SK-N-SH (cell line): ENCODE data around the gene PHC2. TPM values are rescaled to one million over a fixed set of nuclear protein-coding genes. Genes with fewer than 3 reads are reported as not detected.

Source experiments
- CTCF ChIA-PET: fragments of 300-600, 350-600 bp; formaldehyde crosslinking; extraction: SDS; loops from one replicate; lab custom pipeline; 2021; lab: Yijun Ruan, JAX
- POLR2A ChIA-PET: fragments of 350-600 bp; sonication (Branson Sonifier 250); formaldehyde crosslinking; extraction: SDS; loops from one replicate; lab custom pipeline; 2020; ENCODE audit warnings: antibody characterized with exemption, inconsistent platforms; lab: Yijun Ruan, JAX
- DNase-seq: peaks from one replicate; pipeline ENCODE4 v3.0.0; 2012
- H2AFZ ChIP-seq: fragments of 200-600 bp; sonication (generic); 2 replicates; pipeline ENCODE4 v1.8.1; 2016; ENCODE audit warnings: antibody characterized with exemption, mild to moderate bottlenecking, low read depth
- H3F3A ChIP-seq: fragments of 200-600 bp; sonication (generic); replicated peaks from 2 replicates; pipeline ENCODE3; 2016; ENCODE audit warnings: antibody characterized with exemption, mild to moderate bottlenecking; ENCODE audit not compliant: insufficient read depth
- H3K27ac ChIP-seq, 2 experiments: fragments of 200-500 bp in 1 of 2; fragments of 200-600 bp in 1 of 2; sonication (Bioruptor generic) in 1 of 2; sonication (generic), shearing (Covaris generic) in 1 of 2; 2 replicates each; pipeline versions ENCODE4 v1.5.1 to v1.6.1; 2014 to 2016; ENCODE audit warnings: low read depth in 2 of 2, inconsistent platforms in 1 of 2, low read length in 1 of 2, mild to moderate bottlenecking in 1 of 2, mixed read lengths in 1 of 2
- H3K27me3 ChIP-seq: fragments of 200-600 bp; sonication (generic), shearing (Covaris generic); 2 replicates; pipeline ENCODE4 v1.6.1; 2016; ENCODE audit warnings: mixed run types; ENCODE audit not compliant: insufficient read depth
- H3K36me3 ChIP-seq, 2 experiments: fragments of 200-500 bp in 1 of 2; fragments of 200-600 bp in 1 of 2; sonication (Bioruptor generic) in 1 of 2; sonication (generic) in 1 of 2; replicated peaks in 1 of 2; 2 replicates each; pipeline versions ENCODE3 to v1.5.1; 2014 to 2016; ENCODE audit warnings: low read length in 1 of 2, mild to moderate bottlenecking in 1 of 2; ENCODE audit not compliant: insufficient read depth in 2 of 2, control insufficient read depth in 1 of 2
- H3K4me1 ChIP-seq, 2 experiments: fragments of 200-500 bp in 1 of 2; fragments of 200-600 bp in 1 of 2; sonication (Bioruptor generic) in 1 of 2; sonication (generic), shearing (Covaris generic) in 1 of 2; 2 replicates each; pipeline versions ENCODE4 v1.5.1 to v1.6.1; 2014 to 2016; ENCODE audit warnings: low read depth in 1 of 2, low read length in 1 of 2, mixed run types in 1 of 2; ENCODE audit not compliant: insufficient read depth in 2 of 2, control insufficient read depth in 1 of 2
- H3K4me2 ChIP-seq: fragments of 200-600 bp; sonication (generic), shearing (Covaris generic); 2 replicates; pipeline ENCODE4 v1.6.1; 2017; ENCODE audit warnings: mixed run types
- H3K4me3 ChIP-seq, 2 experiments: fragments of 200-500 bp in 1 of 2; fragments of 200-600 bp in 1 of 2; sonication (Bioruptor generic) in 1 of 2; sonication (generic), shearing (Covaris generic) in 1 of 2; 2 replicates each; pipeline versions ENCODE4 v1.5.1 to v1.8.1; 2014 to 2016; ENCODE audit warnings: low read depth in 2 of 2, inconsistent platforms in 1 of 2, low read length in 1 of 2, mild to moderate bottlenecking in 1 of 2, mixed read lengths in 1 of 2, moderate library complexity in 1 of 2
- H3K79me2 ChIP-seq: fragments of 200-600 bp; sonication (generic); 2 replicates; pipeline ENCODE4 v1.8.1; 2017; ENCODE audit warnings: mild to moderate bottlenecking; ENCODE audit not compliant: insufficient read depth
- H3K9ac ChIP-seq: fragments of 200-600 bp; sonication (generic); 2 replicates; pipeline ENCODE4 v1.6.1; 2017; ENCODE audit warnings: mixed run types
- H3K9me2 ChIP-seq: fragments of 200-600 bp; sonication (generic); 2 replicates; pipeline ENCODE4 v1.6.1; 2017; ENCODE audit warnings: mixed run types
- H3K9me3 ChIP-seq: fragments of 200-600 bp; sonication (generic); 2 replicates; pipeline ENCODE4 v1.6.1; 2017; ENCODE audit warnings: mixed run types, mild to moderate bottlenecking, moderate library complexity
- H4K20me1 ChIP-seq: fragments of 200-600 bp; sonication (generic); 2 replicates; pipeline ENCODE4 v1.6.1; 2017; ENCODE audit warnings: mild to moderate bottlenecking, mixed run types; ENCODE audit not compliant: insufficient read depth
- ELF1 ChIP-seq: IDR thresholded peaks from 2 replicates; pipeline ENCODE4 v1.4.0; 2012
- EP300 ChIP-seq, 2 experiments: IDR thresholded peaks; 2 replicates each; pipeline versions ENCODE4 v1.4.0 to v1.6.1; 2012; ENCODE audit warnings: borderline replicate concordance in 1 of 2, low read depth in 1 of 2, low read length in 1 of 2
- GABPA ChIP-seq: IDR thresholded peaks from 2 replicates; pipeline ENCODE4 v1.4.0; 2012; ENCODE audit warnings: low read depth, mild to moderate bottlenecking
- NRF1 ChIP-seq: IDR thresholded peaks from 2 replicates; pipeline ENCODE4 v1.6.1; 2012; ENCODE audit warnings: low read depth, mild to moderate bottlenecking, low read length
- RCOR1 ChIP-seq: fragments of 150-350 bp; IDR thresholded peaks from 2 replicates; pipeline ENCODE4 v1.6.1; 2017; ENCODE audit warnings: antibody characterized with exemption, low read length
- RFX5 ChIP-seq: IDR thresholded peaks from 2 replicates; pipeline ENCODE4 v1.6.1; 2012; ENCODE audit warnings: mild to moderate bottlenecking, improper control_type of control experiment, low read length
- TCF12 ChIP-seq: IDR thresholded peaks from 2 replicates; pipeline ENCODE4 v1.4.0; 2012
- USF1 ChIP-seq: IDR thresholded peaks from 2 replicates; pipeline ENCODE4 v1.4.0; 2012; ENCODE audit warnings: low read depth, borderline replicate concordance
- YY1 ChIP-seq: IDR thresholded peaks from 2 replicates; pipeline ENCODE4 v1.4.0; 2012; ENCODE audit warnings: low read depth, mild to moderate bottlenecking
- WGBS: methylation state at CpG from one replicate; pipeline ENCODE4 v1.1.6; 2017; ENCODE audit warnings: low lambda C conversion rate; 5-methylcytosine and 5-hydroxymethylcytosine counted together
- polyA plus RNA-seq, 3 experiments: library from polyadenylated mRNA; depleted of rRNA; stranded (reverse); fragments of >200 nt; gene quantifications; 2 replicates each; pipeline ENCODE4 v1.2.3, GENCODE V29; 2012
- TF ChIP-seq, protein P1 (sequence below): IDR thresholded peaks from 2 replicates; pipeline ENCODE4; 2012
- TF ChIP-seq, protein P2 (sequence below): IDR thresholded peaks from 2 replicates; pipeline ENCODE4 v1.6.1; 2012; ENCODE audit warnings: mild to moderate bottlenecking, low read depth, low read length, moderate library complexity

The PHC2 gene
- polyA plus RNA-seq, 1 of the 3 experiments (the other 2 are of a cell fraction) = 98.7 TPM

GRCh38 chr1:33438364-33439160 is 7.7 kb upstream of the PHC2 start:
- Histone ChIP-seq H3K9me2 (no peaks in the 10 kb centered on the region), H3K79me2 (no peaks in the 10 kb centered on the region), H4K20me1 (no peaks in the 10 kb centered on the region), H3K9ac (no peak overlapping the region), H2AFZ (no peak overlapping the region), H3K36me3 (no peaks in the 10 kb centered on the region), H3K4me3 (no peak overlapping the region), H3F3A (peaks cover 33% of the 10 kb centered on the region), H3K4me2 (no peak overlapping the region), H3K27me3 (no peaks in the 10 kb centered on the region), H3K27ac (no peak overlapping the region), H3K4me1 (peaks cover 16 to 48% of the 10 kb centered on the region in 2 experiments), H3K9me3 (no peaks in the 10 kb centered on the region)
- TF ChIP-seq, protein P1, sequence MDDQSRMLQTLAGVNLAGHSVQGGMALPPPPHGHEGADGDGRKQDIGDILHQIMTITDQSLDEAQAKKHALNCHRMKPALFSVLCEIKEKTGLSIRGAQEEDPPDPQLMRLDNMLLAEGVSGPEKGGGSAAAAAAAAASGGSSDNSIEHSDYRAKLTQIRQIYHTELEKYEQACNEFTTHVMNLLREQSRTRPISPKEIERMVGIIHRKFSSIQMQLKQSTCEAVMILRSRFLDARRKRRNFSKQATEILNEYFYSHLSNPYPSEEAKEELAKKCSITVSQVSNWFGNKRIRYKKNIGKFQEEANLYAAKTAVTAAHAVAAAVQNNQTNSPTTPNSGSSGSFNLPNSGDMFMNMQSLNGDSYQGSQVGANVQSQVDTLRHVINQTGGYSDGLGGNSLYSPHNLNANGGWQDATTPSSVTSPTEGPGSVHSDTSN = no peak
- TF ChIP-seq, protein P2, sequence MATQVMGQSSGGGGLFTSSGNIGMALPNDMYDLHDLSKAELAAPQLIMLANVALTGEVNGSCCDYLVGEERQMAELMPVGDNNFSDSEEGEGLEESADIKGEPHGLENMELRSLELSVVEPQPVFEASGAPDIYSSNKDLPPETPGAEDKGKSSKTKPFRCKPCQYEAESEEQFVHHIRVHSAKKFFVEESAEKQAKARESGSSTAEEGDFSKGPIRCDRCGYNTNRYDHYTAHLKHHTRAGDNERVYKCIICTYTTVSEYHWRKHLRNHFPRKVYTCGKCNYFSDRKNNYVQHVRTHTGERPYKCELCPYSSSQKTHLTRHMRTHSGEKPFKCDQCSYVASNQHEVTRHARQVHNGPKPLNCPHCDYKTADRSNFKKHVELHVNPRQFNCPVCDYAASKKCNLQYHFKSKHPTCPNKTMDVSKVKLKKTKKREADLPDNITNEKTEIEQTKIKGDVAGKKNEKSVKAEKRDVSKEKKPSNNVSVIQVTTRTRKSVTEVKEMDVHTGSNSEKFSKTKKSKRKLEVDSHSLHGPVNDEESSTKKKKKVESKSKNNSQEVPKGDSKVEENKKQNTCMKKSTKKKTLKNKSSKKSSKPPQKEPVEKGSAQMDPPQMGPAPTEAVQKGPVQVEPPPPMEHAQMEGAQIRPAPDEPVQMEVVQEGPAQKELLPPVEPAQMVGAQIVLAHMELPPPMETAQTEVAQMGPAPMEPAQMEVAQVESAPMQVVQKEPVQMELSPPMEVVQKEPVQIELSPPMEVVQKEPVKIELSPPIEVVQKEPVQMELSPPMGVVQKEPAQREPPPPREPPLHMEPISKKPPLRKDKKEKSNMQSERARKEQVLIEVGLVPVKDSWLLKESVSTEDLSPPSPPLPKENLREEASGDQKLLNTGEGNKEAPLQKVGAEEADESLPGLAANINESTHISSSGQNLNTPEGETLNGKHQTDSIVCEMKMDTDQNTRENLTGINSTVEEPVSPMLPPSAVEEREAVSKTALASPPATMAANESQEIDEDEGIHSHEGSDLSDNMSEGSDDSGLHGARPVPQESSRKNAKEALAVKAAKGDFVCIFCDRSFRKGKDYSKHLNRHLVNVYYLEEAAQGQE = no peak
- TF ChIP-seq ELF1 (no peak), TCF12 (no peak), GABPA (no peak), RFX5 (no peak), YY1 (no peak), USF1 (peak; percentile 25; the same call in 1 of the 2 replicates)
- DNase-seq = no peak
- ChIA-PET POLR2A (no interaction called here), CTCF (interaction anchor here (0.7 to 11.8 kb wide), 4 partner anchors 8 to 143 kb away, joined by 3 to 58 read pairs (median 6); no protein-coding TSS in a partner anchor)
- WGBS = 88% methylated on average over 6 of the region's 6 CpGs

- Histone ChIP-seq H3K36me3 (no peaks in the 10 kb centered on the region), H3K27ac (peak overlapping the region in 1 of 2 experiments; percentile 97; a peak in 1 of 4 replicates), H3F3A (peaks cover 37% of the 10 kb centered on the region), H3K9ac (no peak overlapping the region), H3K27me3 (no peaks in the 10 kb centered on the region), H2AFZ (no peak overlapping the region), H3K4me2 (no peak overlapping the region), H3K9me2 (no peaks in the 10 kb centered on the region), H3K4me1 (peaks cover 11 to 42% of the 10 kb centered on the region in 2 experiments), H3K9me3 (no peaks in the 10 kb centered on the region), H3K79me2 (no peaks in the 10 kb centered on the region), H4K20me1 (no peaks in the 10 kb centered on the region), H3K4me3 (no peak overlapping the region)
- POLR2A ChIA-PET = no interaction called here
- CTCF ChIA-PET = interaction anchor here (1.1 to 11.8 kb wide), 3 partner anchors 19 to 255 kb away, joined by 3 to 58 read pairs (median 4); partner anchors contain the start of gene TRIM62
- 73% methylated on average over 3 of the region's 4 CpGs for WGBS
- peak; percentile 41 for DNase-seq
- TF ChIP-seq RCOR1 (no peak), NRF1 (no peak), EP300 (IDR thresholded peaks at IDR 0.05; ENCODE audit: borderline replicate concordance in 1 of 2, low read depth in 1 of 2, low read length in 1 of 2) (peak in 1 of 2 experiments; percentile 26; a peak in 1 of 4 replicates)
These were observed 5.8 kb upstream of the PHC2 start for GRCh38 chr1:33436557-33437285.
